GM18520 (cell line): Measurements from ENCODE around the gene MRPS34.

Experiments used
- ATAC-seq: cut with Tn5 transposase; IDR thresholded peaks from one replicate; pipeline ENCODE4 v1.9.1; 2021; ENCODE audit not compliant: unreplicated experiment

The MRPS34 gene

DNA sequence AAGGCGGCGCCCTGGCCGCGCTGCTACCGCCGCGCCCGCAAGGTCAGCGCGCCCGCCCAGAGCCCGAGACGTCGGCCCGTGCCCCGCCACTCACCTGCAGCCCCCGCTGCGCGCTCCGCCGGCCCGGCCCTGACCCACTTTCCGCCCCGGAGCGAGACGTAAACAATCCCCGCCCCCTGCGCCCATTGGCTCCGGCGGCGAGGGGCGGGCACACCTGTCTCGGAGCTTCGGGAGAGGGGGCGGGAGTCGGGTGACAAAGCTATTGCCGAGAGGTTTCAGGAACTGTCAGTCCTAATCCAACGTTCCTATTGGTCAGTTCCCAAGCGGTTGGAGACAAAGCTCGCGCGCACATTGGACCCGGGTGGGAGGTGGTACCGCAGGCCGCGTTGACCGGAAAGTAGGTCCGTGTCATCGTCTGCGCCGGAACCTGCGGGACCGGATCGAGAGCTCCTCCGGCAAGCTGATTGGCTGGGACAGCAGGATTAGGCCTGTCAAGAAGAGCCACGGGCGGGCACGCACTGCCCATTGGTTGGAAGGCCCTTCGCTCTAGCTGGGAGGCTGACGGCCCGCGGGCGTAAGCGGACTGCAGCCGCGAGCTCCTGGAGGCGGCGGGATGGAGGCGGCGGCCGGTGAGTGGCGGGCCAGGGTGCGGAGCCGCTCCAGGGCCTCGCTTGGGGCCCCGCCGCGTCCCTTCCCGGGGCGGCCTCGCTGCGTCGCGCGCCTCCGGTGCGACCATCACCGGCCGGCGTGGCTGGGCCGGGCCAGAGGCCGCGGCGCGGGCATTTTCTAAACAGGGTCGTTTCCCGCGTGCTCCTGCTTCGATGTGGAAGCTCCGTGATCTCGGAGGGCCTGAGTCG is 9.7 kb upstream of the MRPS34 start, which contains the start of the genes NUBP2 and SPSB3:
NUBP2 (plus strand) TSS at position 553 of the 857 bp plus-strand sequence; CDS start at position 614, 61 bp downstream.
SPSB3 (minus strand) TSS at position 164 of the 857 bp plus-strand sequence. CDS start 1,088 bp downstream, outside the sequence.
- peak; percentile 83 for ATAC-seq

- ATAC-seq, result peak; percentile 1
Measured at GRCh38 chr16:1781758-1782407, 8.9 kb upstream of the MRPS34 start.

- no peak for ATAC-seq
Measured at GRCh38 chr16:1781254-1781653, 8.3 kb upstream of the MRPS34 start.

- no peak for ATAC-seq
Measured at GRCh38 chr16:1780677-1781072, 7.7 kb upstream of the MRPS34 start.

GRCh38 chr16:1779741-1780676 is 7.1 kb upstream of the MRPS34 start:
- ATAC-seq, result no peak

DNA sequence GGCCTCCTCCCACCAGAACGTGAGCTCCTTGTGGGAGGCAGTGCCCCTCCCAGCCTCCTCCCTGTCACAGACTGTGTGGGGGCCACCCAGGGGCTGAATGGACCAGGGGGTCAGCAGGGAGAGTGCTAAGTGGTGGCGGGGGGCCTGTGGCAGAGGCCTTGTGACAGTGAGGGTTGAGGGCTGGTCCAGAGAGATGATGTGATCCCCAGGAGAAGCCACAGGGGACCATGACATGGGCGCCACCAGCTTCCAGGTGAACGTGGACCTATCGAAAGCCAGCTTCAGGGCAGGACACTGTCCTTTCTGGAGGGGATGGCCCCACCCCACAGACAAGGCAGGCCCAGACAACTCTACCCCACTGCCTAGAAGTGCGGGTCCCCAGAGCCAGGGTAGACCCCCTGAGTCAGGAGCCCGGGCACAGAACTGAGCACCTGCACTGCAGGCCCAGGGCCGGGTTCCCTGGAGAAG is 6.3 kb upstream of the MRPS34 start:
- ATAC-seq, result no peak

GRCh38 chr16:1778200-1779179 is 5.6 kb upstream of the MRPS34 start:
- ATAC-seq, result no peak

- no peak for ATAC-seq
Measured at GRCh38 chr16:1777375-1778199, 4.7 kb upstream of the MRPS34 start.

GRCh38 chr16:1776991-1777374 is 4.0 kb upstream of the MRPS34 start:
- no peak for ATAC-seq

DNA sequence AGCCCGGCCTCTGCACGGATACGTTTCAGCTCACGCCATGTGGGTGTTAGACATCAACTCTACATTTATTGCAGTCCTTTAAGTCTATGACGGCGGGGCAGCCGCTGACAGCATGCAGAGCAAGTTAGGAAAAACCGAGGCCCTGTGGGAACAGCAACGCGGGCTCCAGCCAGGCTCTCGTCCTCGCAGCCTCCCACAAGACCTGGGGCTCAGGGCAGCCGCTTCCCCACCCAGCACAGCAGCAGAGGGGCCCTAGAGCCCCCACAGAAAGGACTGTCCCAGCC is 3.7 kb upstream of the MRPS34 start:
- no peak for ATAC-seq

GRCh38 chr16:1775846-1776671 is 3.1 kb upstream of the MRPS34 start:
- ATAC-seq, result no peak

- no peak for ATAC-seq
Measured at GRCh38 chr16:1775006-1775845, 2.3 kb upstream of the MRPS34 start.

DNA sequence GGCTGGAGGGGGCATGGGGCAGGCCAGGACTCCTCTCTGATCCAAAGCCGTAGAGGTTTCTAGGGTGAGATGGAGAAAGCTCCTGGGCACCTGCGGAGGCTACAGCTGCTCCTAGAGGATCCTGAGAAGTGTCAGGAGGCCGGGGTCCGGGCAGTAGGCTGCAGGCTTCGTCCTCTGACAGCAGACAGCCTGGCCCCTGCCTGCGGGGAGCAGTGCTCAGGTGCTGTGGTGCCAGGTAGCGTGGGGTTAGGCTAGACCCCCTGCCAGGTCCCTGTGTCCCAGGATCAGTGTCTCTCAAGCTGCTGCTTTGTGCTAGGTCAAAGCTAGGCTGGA is 1.5 kb upstream of the MRPS34 start:
- no peak for ATAC-seq

- no peak for ATAC-seq
Measured at GRCh38 chr16:1773703-1774447, 941 bp upstream of the MRPS34 start.

DNA sequence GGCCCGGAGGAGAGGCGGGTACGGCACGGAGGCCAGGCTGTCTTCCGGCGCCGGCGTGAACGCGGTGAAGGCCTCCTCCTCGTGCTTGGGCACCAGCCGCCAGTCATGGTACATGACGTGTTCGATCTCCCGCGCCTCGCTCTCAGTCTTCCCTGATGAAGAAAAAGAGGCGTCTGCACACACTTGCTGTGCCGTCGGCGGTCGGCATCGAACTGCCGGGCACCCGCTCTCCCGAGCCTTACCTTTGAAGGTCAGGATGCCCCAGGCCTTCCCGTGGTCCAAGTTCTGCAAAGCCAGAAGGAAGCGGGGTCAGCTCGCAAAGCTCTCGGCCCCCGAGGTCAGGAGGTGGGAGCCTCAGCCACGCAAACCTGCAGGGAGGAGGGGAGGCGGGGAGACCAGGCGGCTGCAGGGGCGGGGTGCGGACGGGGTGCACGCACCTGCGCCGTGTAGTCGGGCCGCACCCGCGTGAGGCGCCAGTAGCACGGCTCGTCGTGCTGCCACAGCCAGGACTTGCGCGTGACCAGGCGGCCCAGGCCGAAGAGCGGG is 499 bp downstream of the MRPS34 start, which contains the start of gene EME2:
EME2 (plus strand) TSS at position 449 of the 546 bp plus-strand sequence. CDS start 418 bp downstream, outside the sequence.
- no peak for ATAC-seq

DNA sequence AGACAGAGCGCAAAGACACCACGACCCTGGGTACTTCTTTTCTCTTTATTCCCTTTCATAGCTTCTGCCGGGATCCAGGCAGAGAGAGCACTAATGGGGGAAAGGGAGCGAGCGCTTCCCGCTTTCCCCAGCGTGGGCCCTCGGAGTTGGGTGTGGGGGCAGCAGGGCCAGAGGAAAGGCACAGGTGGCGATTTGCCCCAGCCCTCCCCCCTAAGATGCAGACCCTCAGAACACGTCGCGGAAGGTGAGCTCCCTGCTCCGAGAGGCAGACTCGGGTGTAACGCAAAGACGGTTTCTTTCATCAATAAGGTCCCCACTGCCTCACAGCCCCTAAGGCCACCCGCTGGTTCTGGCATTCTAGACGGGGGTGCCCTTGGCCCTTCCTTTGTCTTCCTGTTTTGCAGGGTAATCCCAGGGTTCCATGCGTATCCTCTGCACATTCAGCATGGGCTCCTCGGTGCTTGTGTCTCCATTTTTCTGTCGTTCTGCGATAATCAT is 1.0 kb downstream of the MRPS34 start:
- no peak for ATAC-seq
